ENCODE data around the gene NLGN4X.

NLGN4X gene

DNA sequence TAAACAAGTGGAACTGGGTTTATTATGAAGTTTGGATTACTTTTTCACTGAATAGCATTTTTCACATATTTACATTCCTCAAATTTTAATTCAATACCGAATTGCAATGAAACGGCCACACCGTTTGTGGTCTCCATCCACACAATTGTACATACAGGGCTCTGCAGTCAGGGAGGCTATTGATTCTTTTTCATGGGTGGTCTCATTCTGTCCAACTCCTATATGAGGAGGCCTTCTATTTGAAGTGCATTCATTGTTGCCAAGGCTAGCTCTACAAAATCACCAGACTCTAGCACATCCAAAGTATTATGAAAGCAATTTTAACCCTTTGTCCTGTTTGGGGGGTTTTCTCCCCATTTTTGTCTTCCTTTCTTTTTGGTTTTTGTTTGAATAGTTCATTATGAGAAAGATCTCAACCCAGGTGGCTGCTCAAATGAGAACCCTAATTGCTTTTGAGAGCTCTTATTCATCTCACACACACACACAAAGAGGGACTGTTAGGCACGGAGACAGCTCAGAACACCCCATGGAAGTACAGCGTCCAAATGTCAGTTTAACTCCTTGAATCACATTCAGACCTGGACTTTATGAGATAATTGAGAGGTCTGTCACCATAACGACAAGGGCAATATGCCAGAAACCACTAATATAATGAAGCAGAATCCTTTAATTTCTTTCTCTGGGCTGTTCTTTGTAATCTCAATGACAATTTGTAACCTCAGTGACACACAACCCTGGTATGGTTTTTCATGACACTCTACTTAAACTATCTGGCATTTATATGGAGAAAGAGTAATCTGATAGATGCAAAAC is 79.4 kb downstream of the NLGN4X start:
- no peak for DNase-seq

DNA sequence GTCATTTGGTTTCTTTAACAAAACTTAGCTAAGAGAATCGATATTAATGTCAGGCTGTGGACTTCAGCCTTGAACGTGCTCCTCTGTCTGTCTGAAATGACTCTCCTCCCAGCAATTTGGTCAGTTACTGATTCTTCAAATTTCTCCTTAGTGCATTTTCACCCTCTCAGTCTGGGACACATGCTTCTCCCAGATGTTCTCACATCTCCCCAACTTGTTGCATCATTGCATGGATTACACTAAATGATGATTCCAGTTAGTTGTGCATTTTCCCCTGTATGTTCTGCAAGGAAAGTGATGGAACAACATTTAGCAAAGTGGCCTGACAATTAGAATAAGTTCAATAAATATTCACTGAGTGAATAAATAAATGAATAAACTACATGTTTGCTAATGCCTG is 94.4 kb downstream of the NLGN4X start:
- no peak for DNase-seq

DNA sequence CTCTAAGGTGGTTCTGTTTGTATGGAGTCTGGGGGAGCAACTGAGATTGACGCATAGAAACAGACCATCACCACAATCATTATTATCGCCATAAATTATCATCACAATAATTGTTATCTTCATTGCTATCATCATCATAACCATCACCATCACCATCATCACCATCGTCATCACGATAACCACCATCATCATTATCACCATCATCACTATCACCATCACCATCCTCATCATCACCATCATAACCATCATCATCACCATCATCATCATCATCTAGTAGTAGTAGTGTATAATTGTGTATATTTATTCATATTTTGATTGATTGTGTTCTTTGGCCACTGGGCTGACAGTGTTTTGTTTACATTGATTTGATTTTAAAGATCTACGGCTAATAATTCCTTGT is 95.7 kb downstream of the NLGN4X start:
- DNase-seq, result no peak

DNA sequence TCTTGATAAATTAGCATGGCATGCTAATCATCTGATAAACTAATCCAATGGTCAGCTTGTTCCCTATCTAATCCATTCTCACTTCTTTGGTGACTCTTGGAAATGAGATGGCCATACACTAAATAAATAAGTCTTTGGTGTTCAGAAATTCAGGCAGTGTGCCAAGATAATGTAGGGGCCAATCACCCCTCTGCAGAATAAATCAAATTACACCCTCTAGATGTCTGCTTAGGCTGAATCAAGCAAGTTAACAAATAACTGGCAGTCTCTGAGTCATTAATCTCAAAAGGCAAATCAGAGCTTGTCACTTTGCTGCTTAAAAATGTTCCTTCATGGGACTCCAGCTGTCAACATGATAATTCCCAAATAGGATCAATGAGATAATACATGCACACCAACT is 97.4 kb downstream of the NLGN4X start:
- DNase-seq, result no peak

DNA sequence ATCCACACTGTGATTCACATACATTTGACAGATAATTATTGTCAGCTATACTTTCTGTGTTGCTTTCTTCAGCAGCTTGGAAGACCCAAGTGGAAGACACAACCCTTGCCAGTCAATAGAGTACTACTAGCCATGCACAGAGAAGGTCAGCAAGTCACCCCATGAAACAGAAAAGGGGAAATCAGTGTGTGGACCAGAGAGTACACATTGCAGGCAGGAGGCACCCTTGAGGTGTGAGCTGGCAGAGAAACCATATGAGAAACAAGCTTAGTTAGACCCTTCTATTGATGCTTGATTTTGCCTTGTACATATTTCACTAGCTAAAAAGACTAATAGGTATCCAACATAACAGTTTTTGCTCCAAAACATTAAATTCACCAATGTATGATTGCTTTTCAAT is 99.5 kb downstream of the NLGN4X start:
- DNase-seq, result no peak

DNA sequence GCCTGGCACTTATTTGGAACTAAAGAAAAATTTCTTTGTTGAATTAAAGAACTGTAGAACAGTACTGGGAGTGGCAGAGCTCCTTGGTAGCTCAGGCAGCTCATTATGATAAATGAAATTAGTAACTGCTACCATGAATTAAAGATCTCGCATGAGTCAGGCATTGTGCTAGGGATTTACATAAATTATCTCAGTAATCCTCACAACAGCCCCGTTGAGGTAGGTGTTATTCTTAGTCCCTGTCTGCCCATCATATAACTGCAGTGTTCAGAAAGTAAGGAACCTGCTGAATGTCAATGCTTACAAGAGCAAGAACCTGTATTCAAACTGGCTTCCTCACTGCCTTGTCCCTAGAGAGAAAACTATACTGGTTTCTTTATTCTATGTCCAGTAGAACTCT is 108.3 kb downstream of the NLGN4X start:
- DNase-seq, result no peak

DNA sequence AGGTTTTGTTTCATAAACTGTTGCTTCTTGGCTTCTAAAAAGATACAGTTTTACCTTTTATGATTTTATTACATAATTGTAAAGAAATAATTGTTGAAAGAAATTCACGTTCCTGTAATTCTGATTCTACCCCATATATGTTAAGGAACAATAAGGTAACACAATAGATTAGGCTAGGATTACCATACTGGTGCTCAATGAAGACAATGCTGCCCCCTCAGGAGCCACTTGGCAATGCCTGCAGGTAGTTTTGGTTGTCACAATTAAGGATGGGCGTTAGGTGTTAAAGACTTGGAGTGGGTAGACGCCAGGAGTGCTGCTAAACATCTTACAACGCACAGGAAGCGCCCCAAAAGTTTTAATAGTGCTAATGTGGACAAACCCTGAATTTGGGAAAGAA is 133.2 kb downstream of the NLGN4X start:
- DNase-seq, result no peak

DNA sequence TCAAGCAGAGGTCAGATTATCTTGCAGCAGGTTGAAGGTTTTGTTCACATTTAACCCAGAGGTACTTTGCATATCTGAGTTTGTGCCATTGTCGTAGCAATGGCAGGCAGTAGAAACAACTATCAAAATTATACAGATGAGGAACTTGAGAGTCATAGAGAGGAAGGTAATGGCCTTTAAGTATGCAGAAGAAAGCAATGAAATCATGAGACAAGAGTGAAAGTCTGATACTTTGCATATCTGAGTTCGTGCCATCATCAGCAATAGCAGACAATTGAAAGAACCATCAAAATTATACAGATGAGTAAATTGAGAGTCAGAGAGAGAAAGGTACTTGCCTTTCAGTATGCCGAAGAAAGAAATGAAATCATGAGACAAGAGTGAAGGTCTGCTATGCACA is 154.1 kb downstream of the NLGN4X start:
- no peak for DNase-seq

DNA sequence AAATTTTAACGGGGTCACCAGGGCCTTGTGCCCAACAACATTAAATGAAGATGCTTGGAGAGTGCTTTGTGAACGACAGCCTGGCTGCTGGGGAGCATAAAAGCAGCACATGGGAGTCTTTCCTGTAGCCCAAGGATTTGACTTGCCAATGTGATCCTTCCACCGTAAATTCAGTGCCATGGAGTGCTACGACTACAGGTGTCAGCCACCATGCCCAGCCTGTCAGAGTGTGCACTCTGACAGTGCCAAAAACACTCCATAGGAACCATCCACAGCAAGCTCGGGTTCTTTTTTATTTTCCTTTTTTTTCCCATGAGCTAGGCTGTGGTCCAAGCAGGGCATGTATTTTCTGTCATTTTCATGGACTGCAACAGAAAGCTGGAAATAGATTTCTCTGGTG is 156.9 kb downstream of the NLGN4X start:
- no peak for DNase-seq

DNA sequence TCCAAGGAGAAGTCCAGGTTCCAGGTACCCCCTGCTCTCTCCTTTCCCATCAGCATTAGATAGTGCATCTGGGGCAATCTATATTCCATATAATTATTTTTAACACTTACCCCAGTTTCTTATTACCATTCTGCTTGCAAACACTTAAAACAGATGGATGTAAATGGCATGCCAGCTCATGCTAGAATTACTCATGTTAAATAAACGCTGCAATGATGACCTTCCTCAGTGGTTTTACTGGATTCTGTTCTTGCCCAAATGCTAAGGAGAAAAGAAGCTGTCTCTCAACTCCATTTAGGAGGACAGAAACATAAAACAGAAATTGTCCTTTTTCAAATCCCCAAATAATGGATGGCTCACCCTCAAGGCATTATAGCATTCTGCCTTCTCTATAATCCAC is 161.1 kb downstream of the NLGN4X start:
- DNase-seq, result no peak

DNA sequence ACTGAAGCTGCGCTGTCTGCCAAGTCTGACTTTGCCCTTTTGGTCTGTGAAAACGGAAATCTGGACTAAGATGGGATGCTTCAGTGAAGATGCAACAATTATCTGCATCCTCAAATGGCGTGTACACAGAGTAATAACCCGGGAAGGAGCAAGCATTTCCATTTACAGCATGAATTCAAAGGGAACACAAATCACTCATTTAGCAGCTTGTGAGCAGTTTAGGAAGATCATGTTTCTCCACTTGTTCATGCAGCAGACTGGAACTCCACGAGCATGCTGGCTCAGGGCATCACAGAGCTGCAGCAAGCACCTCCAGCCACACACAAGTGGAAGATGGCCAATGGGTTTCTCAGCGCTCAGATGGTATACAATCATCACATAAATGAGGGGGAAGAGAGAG is 175.5 kb downstream of the NLGN4X start:
- DNase-seq, result no peak

DNA sequence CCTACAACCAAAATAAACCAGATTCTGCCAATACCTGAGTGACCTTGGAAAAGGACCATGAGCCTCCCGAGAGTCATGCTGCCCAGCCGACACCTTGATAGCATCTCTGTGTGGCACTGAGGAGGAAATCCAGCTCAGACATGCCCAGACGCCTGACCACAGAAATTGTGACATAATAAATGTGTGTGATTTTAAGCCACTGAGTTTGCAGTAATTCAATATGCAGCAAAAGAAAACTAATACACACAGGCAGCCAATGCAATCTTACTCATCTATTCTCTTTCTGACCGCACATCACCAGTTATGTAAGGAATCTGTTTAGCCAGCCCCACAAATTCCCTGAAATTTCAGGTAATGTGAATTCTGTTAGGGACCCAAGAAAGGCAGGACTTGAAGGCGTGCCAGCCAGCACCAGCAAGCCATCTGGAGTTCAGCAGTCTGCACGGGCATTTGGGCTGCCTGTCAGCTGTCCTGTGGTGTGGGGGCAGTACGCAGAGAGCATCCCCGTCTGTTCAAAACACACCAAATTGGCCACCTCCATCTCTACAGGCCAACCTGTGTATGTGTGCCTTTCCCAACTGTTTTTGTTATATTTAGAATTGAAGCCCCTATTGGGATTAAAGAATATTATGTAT is 176.4 kb downstream of the NLGN4X start:
- DNase-seq, result no peak

DNA sequence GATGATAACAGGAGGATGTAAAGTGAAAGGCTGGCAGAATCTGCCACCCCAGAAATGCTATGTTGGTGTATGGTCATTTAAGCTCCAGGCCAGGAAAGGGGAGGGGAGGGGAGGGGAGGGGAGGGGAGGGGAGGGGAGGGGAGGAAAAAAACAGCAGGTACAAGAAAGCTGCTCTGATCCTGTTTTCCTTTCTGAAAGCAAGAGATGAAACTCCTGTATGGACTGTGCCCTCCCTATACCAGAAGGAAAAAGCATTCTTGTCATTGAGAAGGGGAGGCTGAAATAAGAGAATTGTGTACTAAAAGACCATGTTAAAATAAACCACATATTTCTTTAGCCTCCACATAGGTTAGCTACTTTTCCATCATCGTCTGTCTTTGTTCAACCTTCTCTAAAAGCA is 179.5 kb downstream of the NLGN4X start:
- DNase-seq, result no peak

DNA sequence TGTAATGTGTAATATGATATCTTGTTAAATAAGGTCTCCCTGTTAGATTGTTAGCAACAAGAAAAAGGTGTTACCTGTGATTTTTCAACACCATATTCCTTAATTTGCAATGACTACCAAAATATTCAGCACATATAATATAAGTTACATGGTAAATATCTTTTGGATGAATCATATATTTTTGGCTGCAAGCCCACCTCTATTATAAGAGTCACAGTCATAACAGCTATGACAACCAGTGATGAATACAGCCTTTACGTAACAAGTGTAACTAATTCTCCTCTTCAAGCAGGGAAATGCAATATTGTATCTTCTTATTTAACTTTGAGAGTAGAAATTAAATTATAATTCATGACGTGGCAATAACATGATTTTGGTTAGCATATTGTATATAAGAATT is 187.0 kb downstream of the NLGN4X start:
- no peak for DNase-seq

DNA sequence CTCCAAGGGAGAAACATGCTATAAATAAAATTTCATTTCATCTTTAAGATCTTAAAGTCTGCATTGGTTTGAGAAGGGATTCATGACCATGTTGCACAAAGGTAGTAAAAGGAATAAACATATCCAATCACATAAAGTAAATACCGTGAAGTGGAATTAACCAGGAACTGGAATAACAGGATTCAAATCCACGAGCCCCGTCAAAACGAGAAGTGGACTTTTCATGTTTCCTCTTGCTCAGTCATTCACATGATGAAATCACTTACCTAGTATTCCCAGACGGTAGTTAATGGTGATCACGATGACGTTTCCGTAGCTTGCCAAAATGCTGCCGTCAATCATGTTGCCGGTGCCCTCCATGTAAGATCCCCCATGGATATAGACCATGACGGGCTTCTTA is 199.7 kb downstream of the NLGN4X start:
- DNase-seq, result no peak

DNA sequence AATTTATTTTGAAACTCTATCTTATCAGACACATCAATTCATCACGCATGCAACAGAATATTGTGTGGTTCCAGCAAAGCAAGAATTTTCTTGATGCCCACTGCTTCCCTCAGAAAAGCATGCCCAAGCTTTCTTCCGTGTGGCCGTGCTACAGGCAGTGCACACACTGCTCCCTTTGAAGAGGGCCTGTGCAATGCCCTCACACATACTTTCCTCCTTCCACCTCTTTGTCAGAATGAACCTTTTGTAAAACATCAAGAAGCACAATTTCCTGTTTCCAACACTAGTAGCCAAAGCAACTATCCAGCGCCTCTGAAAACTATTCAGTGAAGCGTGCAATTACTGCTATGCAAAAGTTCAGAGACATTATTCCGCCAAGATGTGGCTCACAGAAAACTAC is 201.7 kb downstream of the NLGN4X start:
- DNase-seq, result no peak

DNA sequence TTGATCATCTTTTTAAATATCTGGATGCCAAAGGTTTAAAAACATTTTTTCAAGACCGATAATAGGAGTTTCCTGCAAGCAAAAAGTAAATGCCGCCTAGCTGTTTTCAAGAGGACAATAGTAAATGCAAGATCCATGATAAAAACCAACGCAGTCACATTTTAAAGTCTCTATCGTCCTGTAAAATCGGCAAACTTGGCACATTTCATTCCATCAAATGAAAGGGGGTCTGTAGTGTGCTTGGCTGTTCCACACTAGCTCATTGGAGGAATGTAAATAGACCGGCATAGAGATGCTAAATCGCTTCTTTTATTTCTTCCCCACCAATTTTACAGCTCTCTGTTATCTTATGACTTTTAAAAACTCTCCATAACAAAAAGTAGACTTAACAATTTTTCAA is 202.2 kb downstream of the NLGN4X start:
- DNase-seq, result no peak

DNA sequence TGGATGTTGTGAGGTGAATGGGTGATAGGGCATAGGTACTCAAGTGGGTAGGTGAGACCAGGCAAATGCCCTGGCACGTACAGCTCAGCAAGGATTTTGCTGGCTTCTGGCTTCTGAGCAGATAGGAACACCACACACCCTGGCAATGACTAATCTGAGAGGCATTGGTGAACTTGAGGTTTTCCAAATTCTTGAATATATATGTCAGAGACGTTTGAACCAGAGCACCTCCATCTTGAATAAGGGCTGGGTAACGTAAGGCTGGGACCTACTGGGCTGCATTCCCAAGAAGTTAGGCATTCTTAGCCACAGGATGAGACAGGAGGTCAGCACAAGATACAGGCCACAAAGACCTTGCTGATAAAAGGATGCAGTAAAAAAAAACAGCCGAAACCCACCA is 204.5 kb downstream of the NLGN4X start:
- DNase-seq, result no peak

DNA sequence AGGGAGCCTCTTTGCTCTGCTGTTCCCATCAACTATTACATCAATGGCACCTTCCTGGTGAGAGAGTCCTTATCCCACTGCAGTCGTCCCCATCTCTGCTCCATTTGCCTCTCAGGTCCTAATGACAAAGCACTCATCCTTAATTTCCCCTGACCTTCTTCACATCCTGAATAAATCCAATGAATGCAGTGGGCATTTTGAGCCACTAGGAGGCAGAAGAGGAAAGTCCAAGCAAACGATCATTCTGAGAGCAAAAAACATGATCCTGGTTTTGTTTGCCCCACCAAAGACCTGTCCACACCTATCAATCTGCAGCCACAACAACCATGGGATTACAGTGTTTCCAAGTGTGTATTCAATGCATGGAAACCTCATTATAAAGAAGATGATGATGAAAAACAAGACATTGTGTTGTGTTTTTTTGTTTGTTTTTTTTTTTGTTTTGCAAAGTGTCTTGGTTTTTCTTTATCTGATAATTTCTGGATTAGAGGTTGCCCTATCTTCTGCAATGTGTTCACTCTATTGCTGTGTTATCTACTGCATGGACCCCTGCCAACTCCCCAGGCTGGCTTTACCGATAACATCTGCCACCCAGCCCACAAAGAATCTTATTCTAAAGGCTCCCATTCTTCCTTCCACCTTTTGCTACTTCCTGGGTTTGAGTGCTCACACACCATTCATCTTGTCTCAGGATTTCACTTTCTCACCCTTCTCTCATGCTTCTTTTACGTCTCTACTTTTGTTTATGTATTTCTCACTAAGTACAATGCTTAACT is 207.2 kb downstream of the NLGN4X start:
- no peak for DNase-seq

DNA sequence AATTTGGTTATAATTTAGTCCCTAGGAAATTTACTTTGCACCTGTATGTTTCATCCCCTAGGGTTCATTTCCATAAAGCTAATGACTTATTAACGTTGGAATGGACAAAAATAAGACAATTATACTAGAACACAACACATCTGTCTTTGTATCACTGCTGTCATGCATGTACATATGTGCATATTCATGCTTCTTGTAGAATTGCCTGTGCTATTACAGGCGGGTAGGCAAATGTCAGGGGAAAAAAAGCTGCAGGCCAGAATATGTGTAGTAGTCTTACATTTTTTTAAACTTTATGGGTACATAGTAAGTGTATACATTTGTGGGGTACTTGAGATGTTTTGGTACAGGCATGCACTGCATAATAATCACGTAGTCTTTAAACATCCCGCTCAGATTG is 209.6 kb downstream of the NLGN4X start:
- DNase-seq, result no peak

DNA sequence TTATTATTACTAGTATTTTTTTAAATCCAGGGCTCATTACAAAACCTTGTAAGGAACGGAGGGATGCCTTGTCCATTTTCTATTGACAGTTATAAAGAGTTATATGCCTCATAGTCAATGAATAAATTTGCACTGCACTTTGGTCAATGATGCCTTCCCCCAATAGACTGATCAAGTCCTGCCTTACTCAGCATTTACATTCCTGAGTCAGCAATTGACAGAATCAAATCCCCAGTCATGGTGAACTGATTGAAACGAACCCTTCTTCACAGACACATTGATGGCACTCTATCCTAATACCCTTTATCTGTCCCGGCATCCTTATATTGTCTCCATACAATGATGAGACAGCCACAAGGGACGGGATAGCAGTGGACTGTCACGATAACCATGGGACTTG is 213.2 kb downstream of the NLGN4X start:
- DNase-seq, result no peak

DNA sequence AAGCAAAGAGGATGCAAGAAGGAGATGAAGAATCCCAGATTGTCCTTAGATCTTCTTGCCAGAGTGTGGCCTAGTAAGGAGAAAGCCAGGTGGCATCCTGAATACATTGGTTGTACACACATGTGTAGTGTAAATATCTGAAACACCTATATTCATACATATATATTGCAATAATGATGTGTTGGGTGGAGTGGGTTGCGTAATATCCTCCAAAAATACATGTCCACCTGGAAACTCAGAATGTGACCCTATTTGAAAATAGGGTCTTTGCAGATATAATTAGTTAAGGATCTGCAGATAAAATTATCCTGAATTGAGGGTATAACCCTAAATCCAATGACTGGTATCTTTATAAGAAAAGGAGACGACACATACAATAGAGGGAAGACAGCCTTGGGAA is 216.3 kb downstream of the NLGN4X start:
- DNase-seq, result no peak

DNA sequence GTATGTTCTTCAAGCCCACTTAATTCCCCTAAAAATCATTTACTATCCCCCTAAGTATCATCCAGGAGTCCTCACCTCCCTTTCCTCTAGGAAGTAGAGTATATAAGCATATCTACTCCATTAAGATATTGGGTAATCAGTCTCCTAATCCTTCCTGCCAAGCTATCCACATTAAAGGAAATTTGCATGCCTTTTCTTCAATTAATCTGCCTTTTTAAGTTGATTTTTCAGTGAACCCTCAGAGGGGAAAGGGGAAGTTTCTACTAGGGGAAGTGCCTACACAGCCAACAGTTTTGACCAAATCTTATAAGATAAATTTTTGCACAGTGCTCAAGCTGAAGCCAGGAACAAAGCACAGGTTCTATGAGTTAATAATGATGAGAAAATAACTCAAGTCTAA is 222.8 kb downstream of the NLGN4X start:
- DNase-seq, result no peak

DNA sequence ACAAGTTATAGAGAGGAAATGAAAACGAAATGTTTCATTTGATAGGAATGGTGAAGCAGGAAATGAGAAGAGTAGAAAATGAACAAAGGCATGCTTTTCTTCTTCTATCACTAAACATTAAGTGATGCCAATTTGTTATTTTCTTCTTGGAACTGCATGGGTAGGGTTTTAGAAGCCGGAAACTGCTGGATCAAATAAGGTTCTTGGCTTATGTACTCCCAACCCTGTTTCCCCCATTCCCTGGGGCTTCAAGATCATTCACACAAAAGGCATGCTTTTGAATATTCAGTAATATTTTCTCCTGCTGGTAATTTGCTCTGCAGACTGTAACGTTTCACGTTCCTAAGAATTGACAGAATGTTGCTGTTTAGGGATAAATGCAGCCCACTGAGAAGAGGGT is 224.1 kb downstream of the NLGN4X start:
- no peak for DNase-seq

Data from activated CD8-positive, alpha-beta memory T cell treated with anti-CD3 and anti-CD28 coated beads, Interleukin-2, amount 50 U/mL, for 4 hours (primary cell).